ENCODE results near the gene OTULINL. TPM values are rescaled to one million over a fixed set of nuclear protein-coding genes. Genes with fewer than 3 reads are reported as not detected.

The OTULINL gene
- polyA plus RNA-seq, 1 of the 3 experiments (the other 2 are of a cell fraction), result 0.26 TPM

GRCh38 chr5:14577079-14577725 lies 4.4 kb upstream of the OTULINL start:
- CTCF ChIA-PET, result interaction anchor here (0.7 to 1.0 kb wide), 3 partner anchors 66 to 178 kb away, joined by 3 to 4 read pairs (median 4); no protein-coding TSS in a partner anchor

GRCh38 chr5:14577971-14578370 lies 3.6 kb upstream of the OTULINL start:
- TF ChIP-seq, protein P1, sequence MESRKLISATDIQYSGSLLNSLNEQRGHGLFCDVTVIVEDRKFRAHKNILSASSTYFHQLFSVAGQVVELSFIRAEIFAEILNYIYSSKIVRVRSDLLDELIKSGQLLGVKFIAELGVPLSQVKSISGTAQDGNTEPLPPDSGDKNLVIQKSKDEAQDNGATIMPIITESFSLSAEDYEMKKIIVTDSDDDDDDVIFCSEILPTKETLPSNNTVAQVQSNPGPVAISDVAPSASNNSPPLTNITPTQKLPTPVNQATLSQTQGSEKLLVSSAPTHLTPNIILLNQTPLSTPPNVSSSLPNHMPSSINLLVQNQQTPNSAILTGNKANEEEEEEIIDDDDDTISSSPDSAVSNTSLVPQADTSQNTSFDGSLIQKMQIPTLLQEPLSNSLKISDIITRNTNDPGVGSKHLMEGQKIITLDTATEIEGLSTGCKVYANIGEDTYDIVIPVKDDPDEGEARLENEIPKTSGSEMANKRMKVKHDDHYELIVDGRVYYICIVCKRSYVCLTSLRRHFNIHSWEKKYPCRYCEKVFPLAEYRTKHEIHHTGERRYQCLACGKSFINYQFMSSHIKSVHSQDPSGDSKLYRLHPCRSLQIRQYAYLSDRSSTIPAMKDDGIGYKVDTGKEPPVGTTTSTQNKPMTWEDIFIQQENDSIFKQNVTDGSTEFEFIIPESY (IDR thresholded peaks at IDR 0.05; ENCODE audit: borderline replicate concordance, low read depth), result no peak
- TF ChIP-seq JUND (IDR thresholded peaks at IDR 0.05), result no peak
- TF ChIP-seq PBX3 (IDR thresholded peaks at IDR 0.05), result no peak
- no peak overlapping the region for H3K27ac ChIP-seq (ENCODE audit: low read depth in 2 of 2, low read length in 1 of 2)
- H3K4me3 ChIP-seq (ENCODE audit: low read depth in 2 of 2, low read length in 1 of 2), result no peak overlapping the region
- WGBS (ENCODE audit: low lambda C conversion rate), result 62% methylated on average over 4 of the region's 4 CpGs
- H3K36me3 ChIP-seq (replicated peaks in 1 of 2; ENCODE audit: control insufficient read depth in 1 of 2, insufficient read depth in 2 of 2, low read length in 1 of 2), result no peaks in the 10 kb centered on the region
- peaks cover 0 to 11% of the 10 kb centered on the region in 2 experiments; a peak in 1 of 4 replicates for H3K4me1 ChIP-seq (ENCODE audit: control insufficient read depth in 1 of 2, insufficient read depth in 2 of 2, low read depth in 1 of 2, low read length in 1 of 2)
- H3K9me3 ChIP-seq, result no peaks in the 10 kb centered on the region
- H3K79me2 ChIP-seq (ENCODE audit: insufficient read depth), result no peaks in the 10 kb centered on the region
- peaks cover 31% of the 10 kb centered on the region; the same call in 1 of the 2 replicates for H3K27me3 ChIP-seq (ENCODE audit: insufficient read depth)
- no peaks in the 10 kb centered on the region for H3K9me2 ChIP-seq
- no peak overlapping the region for H3K4me2 ChIP-seq
- no peak for DNase-seq
- H3F3A ChIP-seq (replicated peaks; ENCODE audit: insufficient read depth), result no peaks in the 10 kb centered on the region
- H4K20me1 ChIP-seq (ENCODE audit: insufficient read depth), result no peaks in the 10 kb centered on the region
- H2AFZ ChIP-seq (ENCODE audit: low read depth), result no peak overlapping the region
- ChIA-PET POLR2A (no interaction called here), CTCF (interaction anchor here (0.7 to 1.0 kb wide), 3 partner anchors 67 to 178 kb away, joined by 3 to 4 read pairs (median 4); no protein-coding TSS in a partner anchor)
- no peak overlapping the region for H3K9ac ChIP-seq

More at GRCh38 chr5:14577079-14577725, 4.4 kb upstream of the OTULINL start:
- H3K27ac ChIP-seq (ENCODE audit: low read depth in 2 of 2, low read length in 1 of 2), result no peak overlapping the region
- H3K4me1 ChIP-seq (ENCODE audit: control insufficient read depth in 1 of 2, insufficient read depth in 2 of 2, low read depth in 1 of 2, low read length in 1 of 2), result peaks cover 0 to 7% of the 10 kb centered on the region in 2 experiments; a peak in 1 of 4 replicates
- H3F3A ChIP-seq (replicated peaks; ENCODE audit: insufficient read depth), result no peaks in the 10 kb centered on the region
- no peaks in the 10 kb centered on the region for H3K79me2 ChIP-seq (ENCODE audit: insufficient read depth)
- peaks cover 23% of the 10 kb centered on the region; the same call in 1 of the 2 replicates for H3K27me3 ChIP-seq (ENCODE audit: insufficient read depth)
- no peaks in the 10 kb centered on the region for H3K9me3 ChIP-seq
- TF ChIP-seq ELF1 (IDR thresholded peaks at IDR 0.05), result no peak
- TF ChIP-seq, protein P1 (IDR thresholded peaks at IDR 0.05; ENCODE audit: borderline replicate concordance, low read depth), result no peak
- TF ChIP-seq FOXJ3 (CRISPR knock-in tag; IDR thresholded peaks at IDR 0.05), result no peak
- no peak for TF ChIP-seq FOSL2 (IDR thresholded peaks at IDR 0.05; ENCODE audit: borderline replicate concordance, low read depth)
- no peak for TF ChIP-seq SMC3 (IDR thresholded peaks at IDR 0.05; ENCODE audit: low read depth, low read length)
- no peak for TF ChIP-seq JUND (IDR thresholded peaks at IDR 0.05)
- TF ChIP-seq, protein P2, sequence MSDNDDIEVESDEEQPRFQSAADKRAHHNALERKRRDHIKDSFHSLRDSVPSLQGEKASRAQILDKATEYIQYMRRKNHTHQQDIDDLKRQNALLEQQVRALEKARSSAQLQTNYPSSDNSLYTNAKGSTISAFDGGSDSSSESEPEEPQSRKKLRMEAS (IDR thresholded peaks at IDR 0.05; ENCODE audit: low read depth), result no peak
- no peak for TF ChIP-seq TAF1 (IDR thresholded peaks at IDR 0.05; ENCODE audit: borderline replicate concordance, low read depth, low read length)
- no peak for TF ChIP-seq MXI1 (IDR thresholded peaks at IDR 0.05; ENCODE audit: low read depth, low read length)
- no peak for TF ChIP-seq NFIC (IDR thresholded peaks at IDR 0.05; ENCODE audit: borderline replicate concordance)
- no peak for TF ChIP-seq RCOR1 (IDR thresholded peaks at IDR 0.05; ENCODE audit: low read length)
- no peak for TF ChIP-seq PBX3 (IDR thresholded peaks at IDR 0.05)
- H3K9ac ChIP-seq, result no peak overlapping the region
- no peak overlapping the region for H3K4me3 ChIP-seq (ENCODE audit: low read depth in 2 of 2, low read length in 1 of 2)
- POLR2A ChIA-PET, result no interaction called here
- no peaks in the 10 kb centered on the region for H4K20me1 ChIP-seq (ENCODE audit: insufficient read depth)
- no peak overlapping the region for H3K4me2 ChIP-seq
- H3K9me2 ChIP-seq, result no peaks in the 10 kb centered on the region
- H3K36me3 ChIP-seq (replicated peaks in 1 of 2; ENCODE audit: control insufficient read depth in 1 of 2, insufficient read depth in 2 of 2, low read length in 1 of 2), result no peaks in the 10 kb centered on the region
- 87% methylated on average over 6 of the region's 40 CpGs for WGBS (ENCODE audit: low lambda C conversion rate)
- no peak for DNase-seq
- no peak overlapping the region for H2AFZ ChIP-seq (ENCODE audit: low read depth)
